Glutamatergic neuron (in vitro differentiated cells): ENCODE data around the gene PPIP5K1. TPM values are rescaled to one million over a fixed set of nuclear protein-coding genes. Genes with fewer than 3 reads are reported as not detected.

Experiments
- DNase-seq: peaks from one replicate; pipeline ENCODE4 v3.0.0; 2022
- H3K27ac Mint-ChIP-seq: one replicate; pipeline ENCODE4 v1.8.0; 2020; ENCODE audit warnings: mild to moderate bottlenecking, mixed read lengths, inconsistent platforms; ENCODE audit not compliant: unreplicated experiment
- H3K27me3 Mint-ChIP-seq: one replicate; pipeline ENCODE4 v1.8.0; 2020; ENCODE audit warnings: mild to moderate bottlenecking, moderate library complexity, mixed read lengths, inconsistent platforms; ENCODE audit not compliant: unreplicated experiment
- H3K36me3 Mint-ChIP-seq: one replicate; pipeline ENCODE4 v1.8.0; 2020; ENCODE audit warnings: mild to moderate bottlenecking, mixed read lengths, inconsistent platforms; ENCODE audit not compliant: unreplicated experiment
- H3K4me1 Mint-ChIP-seq: one replicate; pipeline ENCODE4 v1.8.0; 2020; ENCODE audit warnings: mild to moderate bottlenecking, low read depth, mixed read lengths, inconsistent platforms; ENCODE audit not compliant: unreplicated experiment
- H3K4me3 Mint-ChIP-seq: one replicate; pipeline ENCODE4 v1.8.0; 2020; ENCODE audit warnings: mild to moderate bottlenecking, mixed read lengths, inconsistent platforms; ENCODE audit not compliant: unreplicated experiment
- H3K9me3 Mint-ChIP-seq: one replicate; pipeline ENCODE4 v1.8.0; 2020; ENCODE audit warnings: mild to moderate bottlenecking, moderate library complexity, mixed read lengths, inconsistent platforms; ENCODE audit not compliant: unreplicated experiment
- CTCF ChIP-seq: fragments of 200-600 bp; sonication (generic); IDR thresholded peaks from one replicate; pipeline ENCODE4 v1.5.0; 2021; ENCODE audit not compliant: partially characterized antibody, unreplicated experiment
- total RNA-seq: library from RNA; stranded (reverse); fragmentation: NEBNext Ultra II Directional; extraction: Animal tissue kit (Norgen Biotek cat#: 25700); gene quantifications from one replicate; pipeline ENCODE4 v1.2.1, GENCODE V29; 2021; ENCODE audit not compliant: unreplicated experiment

PPIP5K1 gene
- total RNA-seq, 1 donor from 2014 or later: 66.4 TPM

GRCh38 chr15:43511012-43511885 lies 78.8 kb downstream of the PPIP5K1 start:
- no peaks in the 10 kb centered on the region for H3K36me3 Mint-ChIP-seq

GRCh38 chr15:43510200-43511011 lies 79.6 kb downstream of the PPIP5K1 start:
- Mint-ChIP-seq H3K27me3 (peaks cover 13% of the 10 kb centered on the region), H3K4me1 (peaks cover 43% of the 10 kb centered on the region), H3K4me3 (peak overlapping the region; percentile 98), H3K9me3 (peaks cover 12% of the 10 kb centered on the region), H3K36me3 (no peaks in the 10 kb centered on the region), H3K27ac (peak overlapping the region; percentile 98)
- peak; percentile 61 for TF ChIP-seq CTCF
- DNase-seq: peak; percentile 99

More at GRCh38 chr15:43511012-43511885, 78.8 kb downstream of the PPIP5K1 start:
- peak; percentile 11 for TF ChIP-seq CTCF
- Mint-ChIP-seq H3K9me3 (peaks cover 14% of the 10 kb centered on the region), H3K27me3 (peaks cover 13% of the 10 kb centered on the region), H3K4me3 (peak overlapping the region; percentile 98), H3K4me1 (peaks cover 48% of the 10 kb centered on the region), H3K27ac (peak overlapping the region; percentile 85)
- DNase-seq: peak; percentile 42

GRCh38 chr15:43509660-43510199 lies 80.3 kb downstream of the PPIP5K1 start:
- no peak for DNase-seq
- Mint-ChIP-seq H3K27ac (peak overlapping the region; percentile 98), H3K4me1 (peaks cover 39% of the 10 kb centered on the region), H3K4me3 (peak overlapping the region; percentile 93), H3K9me3 (peaks cover 11% of the 10 kb centered on the region), H3K36me3 (no peaks in the 10 kb centered on the region), H3K27me3 (peaks cover 13% of the 10 kb centered on the region)
- TF ChIP-seq CTCF: no peak

GRCh38 chr15:43508991-43509659 lies 80.9 kb downstream of the PPIP5K1 start:
- DNase-seq: no peak
- peaks cover 8% of the 10 kb centered on the region for H3K9me3 Mint-ChIP-seq
- TF ChIP-seq CTCF: no peak
- H3K27me3 Mint-ChIP-seq: peaks cover 13% of the 10 kb centered on the region
- no peaks in the 10 kb centered on the region for H3K36me3 Mint-ChIP-seq
- peak overlapping the region; percentile 98 for H3K27ac Mint-ChIP-seq
- H3K4me3 Mint-ChIP-seq: peak overlapping the region; percentile 93
- peaks cover 35% of the 10 kb centered on the region for H3K4me1 Mint-ChIP-seq
